GM12865 (cell line): Measurements from ENCODE around the gene DCLK3.

ENCODE experiments used
- DNase-seq: peaks from one replicate; pipeline ENCODE4 v3.0.0; 2010; ENCODE audit warnings: low read depth
- H3K4me3 ChIP-seq: 2 replicates; pipeline ENCODE4 v1.5.1; 2011; ENCODE audit warnings: mild to moderate bottlenecking, low read depth, low read length, control low read depth
- TF ChIP-seq, protein P1 (sequence below): IDR thresholded peaks from 2 replicates; pipeline ENCODE4 v1.5.1; 2011; ENCODE audit warnings: low read length, control low read depth, low read depth, inconsistent platforms; ENCODE audit not compliant: insufficient read depth; ENCODE audit errors: missing control alignments

The DCLK3 gene

DNA sequence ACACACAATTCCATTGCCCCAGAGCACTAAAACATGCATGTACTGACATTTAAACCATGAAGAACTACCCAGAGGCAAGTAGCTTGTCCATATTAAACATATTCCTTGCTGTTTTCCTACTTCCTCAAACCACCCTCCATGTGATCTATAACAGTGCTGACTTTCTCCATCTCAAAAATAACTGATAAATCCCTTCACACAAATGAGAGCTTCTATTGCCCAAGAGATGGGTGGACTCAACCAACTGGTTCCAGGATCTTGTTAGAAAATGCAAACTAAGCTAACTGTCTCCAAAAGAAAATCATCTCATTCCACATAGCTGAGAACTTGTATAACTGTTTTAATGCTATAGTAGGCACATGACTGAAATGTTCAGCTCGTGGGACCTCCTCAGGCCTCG, 29.6 kb downstream of the DCLK3 start:
- DNase-seq = no peak
- no peak overlapping the region for H3K4me3 ChIP-seq
- TF ChIP-seq, protein P1, sequence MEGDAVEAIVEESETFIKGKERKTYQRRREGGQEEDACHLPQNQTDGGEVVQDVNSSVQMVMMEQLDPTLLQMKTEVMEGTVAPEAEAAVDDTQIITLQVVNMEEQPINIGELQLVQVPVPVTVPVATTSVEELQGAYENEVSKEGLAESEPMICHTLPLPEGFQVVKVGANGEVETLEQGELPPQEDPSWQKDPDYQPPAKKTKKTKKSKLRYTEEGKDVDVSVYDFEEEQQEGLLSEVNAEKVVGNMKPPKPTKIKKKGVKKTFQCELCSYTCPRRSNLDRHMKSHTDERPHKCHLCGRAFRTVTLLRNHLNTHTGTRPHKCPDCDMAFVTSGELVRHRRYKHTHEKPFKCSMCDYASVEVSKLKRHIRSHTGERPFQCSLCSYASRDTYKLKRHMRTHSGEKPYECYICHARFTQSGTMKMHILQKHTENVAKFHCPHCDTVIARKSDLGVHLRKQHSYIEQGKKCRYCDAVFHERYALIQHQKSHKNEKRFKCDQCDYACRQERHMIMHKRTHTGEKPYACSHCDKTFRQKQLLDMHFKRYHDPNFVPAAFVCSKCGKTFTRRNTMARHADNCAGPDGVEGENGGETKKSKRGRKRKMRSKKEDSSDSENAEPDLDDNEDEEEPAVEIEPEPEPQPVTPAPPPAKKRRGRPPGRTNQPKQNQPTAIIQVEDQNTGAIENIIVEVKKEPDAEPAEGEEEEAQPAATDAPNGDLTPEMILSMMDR = no peak

DNA sequence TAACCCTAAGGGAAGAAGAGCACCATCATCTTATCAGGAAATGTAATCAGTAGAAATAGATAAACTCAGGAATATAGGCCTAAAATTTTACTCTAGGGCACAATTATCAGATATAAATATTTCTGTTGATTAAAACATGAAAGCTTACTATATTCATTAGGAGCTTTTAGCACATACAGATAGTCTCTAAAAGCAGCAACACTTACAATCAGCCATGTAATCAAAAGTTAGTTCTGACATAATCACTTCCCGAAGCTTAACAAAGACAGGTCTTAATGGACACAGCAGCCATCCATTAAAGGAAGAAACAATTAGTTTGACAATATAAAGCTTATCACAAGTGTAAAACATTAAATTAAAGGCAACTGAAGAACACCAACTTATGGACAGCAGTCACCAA, 30.6 kb downstream of the DCLK3 start:
- no peak overlapping the region for H3K4me3 ChIP-seq
- TF ChIP-seq, protein P1 = no peak
- no peak for DNase-seq

DNA sequence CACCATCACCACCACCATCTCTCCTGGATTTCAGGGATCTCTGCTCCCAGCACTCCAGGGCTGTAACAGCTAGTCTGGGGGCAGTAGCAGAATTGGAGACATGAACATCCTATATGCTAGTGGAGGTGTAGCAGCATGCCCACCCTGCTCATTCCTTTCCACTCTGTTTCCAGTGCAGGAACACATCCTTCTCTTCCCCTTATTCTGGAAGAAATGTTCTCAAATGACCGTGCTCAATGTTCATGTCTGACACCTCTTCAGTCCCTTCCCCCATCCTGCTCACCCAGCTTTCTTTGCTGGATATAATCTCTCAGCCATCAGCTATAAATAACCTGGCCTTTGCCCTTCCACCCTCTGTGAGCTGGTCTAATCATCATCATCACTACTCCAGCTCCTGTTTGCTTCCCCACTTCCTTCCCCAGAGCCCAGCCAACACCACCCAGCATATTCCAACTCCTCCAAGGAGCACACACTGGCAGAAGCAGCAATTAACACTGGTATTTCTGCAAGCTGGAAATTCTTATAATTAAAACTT, 31.1 kb downstream of the DCLK3 start:
- H3K4me3 ChIP-seq = no peak overlapping the region
- DNase-seq = no peak
- TF ChIP-seq, protein P1 = no peak

DNA sequence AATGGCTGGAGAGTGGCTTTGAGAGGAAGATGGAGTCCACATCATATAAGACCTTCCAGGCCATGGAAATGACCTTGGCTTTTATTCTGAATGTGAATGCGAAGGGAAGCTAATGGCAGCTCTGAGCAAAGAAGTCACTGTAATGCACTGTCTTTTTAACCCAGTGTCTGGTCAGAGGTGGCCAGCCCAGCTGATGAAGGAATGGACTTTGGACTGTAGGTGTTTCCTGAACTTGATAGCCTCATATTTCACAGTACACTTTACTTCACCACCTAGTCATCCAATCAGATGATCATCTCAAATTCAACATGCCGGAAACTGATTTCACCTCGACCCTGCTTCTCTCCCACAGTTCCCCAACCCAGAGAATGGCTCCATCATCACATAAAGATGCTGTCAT, 33.4 kb downstream of the DCLK3 start:
- no peak overlapping the region for H3K4me3 ChIP-seq
- TF ChIP-seq, protein P1 = no peak
- DNase-seq = no peak

DNA sequence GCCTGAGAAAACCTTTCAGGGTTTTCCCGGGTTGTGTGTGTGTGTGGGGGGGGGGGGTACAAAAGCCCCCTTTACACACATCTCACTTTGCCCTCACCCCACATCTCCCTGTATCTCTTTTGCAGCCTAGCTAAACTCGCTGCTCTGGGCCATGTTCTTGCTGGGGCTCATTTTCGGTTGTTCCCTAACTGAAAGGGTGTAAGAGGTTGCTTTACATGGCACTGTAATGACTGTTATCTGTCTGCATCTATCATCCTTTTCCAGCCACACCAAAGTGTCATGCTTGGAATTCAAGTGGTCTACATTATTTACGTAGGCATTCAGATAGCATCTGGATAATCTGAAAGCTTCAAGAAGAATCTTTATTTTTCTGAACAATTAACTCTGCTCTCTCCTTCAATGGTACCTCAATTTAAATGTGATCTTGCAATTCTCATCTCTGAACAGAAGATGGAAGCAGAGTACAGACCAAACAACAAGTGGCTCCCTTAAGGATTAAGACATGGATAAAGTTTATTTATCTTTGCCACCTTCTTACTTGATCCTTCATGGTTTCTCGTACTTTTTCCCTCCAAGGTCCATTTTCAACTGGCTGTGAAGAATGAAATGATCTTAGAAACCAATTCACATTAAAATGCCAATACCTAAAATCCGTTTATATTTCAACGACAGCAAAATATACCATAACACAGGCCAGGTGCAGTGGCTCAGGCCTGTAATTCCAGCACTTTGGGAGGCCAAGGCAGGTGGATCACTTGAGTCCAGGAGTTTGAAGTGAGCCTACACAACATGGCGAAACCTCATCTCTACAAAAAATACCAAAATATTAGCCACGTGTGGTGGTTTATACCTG, 34.9 kb downstream of the DCLK3 start:
- peak; percentile 55 for DNase-seq
- TF ChIP-seq, protein P1 = peak; percentile 56
- H3K4me3 ChIP-seq = no peak overlapping the region

DNA sequence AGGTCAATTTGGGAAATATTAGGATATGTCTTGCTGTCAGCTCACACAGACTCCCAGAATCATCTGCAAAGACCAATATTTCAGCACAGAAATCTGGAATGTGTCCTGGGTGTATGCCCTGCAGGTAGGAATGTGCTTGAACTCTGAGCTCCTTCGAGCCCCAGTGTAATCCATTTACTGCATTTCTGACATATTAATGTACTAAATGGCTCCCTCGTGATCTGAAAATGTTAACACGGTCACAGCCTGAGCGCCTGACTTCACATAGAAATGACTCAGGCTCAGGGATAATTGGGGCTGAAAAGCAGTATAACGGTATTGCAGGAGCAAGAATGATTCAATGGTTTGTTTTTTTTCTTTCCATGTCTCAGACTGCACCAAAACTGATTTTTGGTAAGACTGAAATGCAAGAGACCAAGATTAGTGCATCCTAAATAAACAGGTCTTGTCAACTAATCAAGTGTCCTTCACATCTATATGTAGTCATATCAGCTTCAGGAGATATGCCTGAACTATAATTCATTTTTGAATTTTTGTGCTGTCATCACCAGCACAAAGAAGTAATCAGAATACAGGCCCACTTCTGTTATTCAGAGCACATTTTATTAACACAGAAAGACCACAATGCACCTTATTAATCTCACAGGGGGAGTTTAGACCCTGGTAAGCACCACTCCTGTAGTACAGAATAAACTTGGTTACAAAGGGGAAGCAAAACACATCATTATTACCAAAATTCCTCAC, 49.8 kb downstream of the DCLK3 start:
- no peak for DNase-seq
- no peak overlapping the region for H3K4me3 ChIP-seq
- TF ChIP-seq, protein P1 = no peak
